ENCODE measurements around the gene OR10A6. TPM values are rescaled to one million over a fixed set of nuclear protein-coding genes. Genes with fewer than 3 reads are reported as not detected.

The OR10A6 gene, protein sequence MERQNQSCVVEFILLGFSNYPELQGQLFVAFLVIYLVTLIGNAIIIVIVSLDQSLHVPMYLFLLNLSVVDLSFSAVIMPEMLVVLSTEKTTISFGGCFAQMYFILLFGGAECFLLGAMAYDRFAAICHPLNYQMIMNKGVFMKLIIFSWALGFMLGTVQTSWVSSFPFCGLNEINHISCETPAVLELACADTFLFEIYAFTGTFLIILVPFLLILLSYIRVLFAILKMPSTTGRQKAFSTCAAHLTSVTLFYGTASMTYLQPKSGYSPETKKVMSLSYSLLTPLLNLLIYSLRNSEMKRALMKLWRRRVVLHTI
- not detected for polyA plus RNA-seq (ENCODE audit: insufficient read length)

DNA sequence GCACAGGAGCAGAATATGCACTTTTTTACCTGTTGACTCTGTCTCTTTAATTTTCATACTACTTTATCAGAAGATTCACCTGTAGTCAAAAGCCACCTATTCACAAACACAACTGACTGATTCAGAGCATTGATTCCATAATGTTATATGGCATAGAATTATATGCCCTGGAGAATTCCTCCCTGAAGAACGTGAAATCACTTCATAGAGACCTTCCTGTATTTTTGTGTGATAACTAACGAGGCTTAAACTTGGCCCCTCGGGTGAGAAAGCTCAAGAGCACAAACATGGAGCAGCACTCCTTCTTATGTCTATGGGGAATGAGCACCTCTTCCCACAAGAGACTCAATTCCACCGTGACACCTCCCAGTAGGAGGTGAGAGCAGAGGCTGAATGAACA lies at the start of gene OR10A6:
OR10A6 (minus strand) TSS at position 101 of the 400 bp plus-strand sequence. CDS start 2,606 bp downstream, outside the sequence.
- no peak for DNase-seq (ENCODE audit: low read depth)

DNA sequence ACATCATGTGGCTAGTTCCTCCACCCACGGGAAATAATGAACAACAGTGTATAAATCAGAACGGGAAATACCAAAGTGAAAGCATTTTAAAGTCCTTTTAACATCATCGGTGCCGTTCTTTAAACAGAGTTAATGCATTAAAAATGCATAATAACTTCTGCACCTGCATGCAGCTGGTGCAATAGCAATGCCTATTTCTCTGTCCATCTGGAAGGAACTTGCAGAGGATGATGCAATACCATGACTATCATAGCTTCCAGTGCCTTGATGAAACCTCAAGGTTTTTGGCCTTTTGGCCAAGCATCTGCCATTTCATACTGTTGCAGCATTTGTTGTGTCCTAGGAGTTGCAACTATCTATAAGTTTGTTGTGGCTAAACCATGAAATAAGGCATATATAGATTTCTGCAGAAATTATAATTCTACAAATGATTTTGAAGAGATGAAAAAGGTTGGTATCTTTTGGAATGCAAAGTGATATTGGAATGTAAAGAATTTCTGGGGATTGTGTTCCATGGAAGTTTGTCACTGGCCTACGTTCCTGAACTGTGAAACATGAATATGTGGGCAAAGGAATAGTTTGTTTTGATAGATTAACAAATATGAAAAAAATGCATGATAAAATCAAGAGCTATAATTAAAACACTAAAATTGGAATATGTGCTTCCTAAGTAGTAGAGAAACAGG lies 46.3 kb upstream of the OR10A6 start:
- no peak for DNase-seq (ENCODE audit: low read depth)

DNA sequence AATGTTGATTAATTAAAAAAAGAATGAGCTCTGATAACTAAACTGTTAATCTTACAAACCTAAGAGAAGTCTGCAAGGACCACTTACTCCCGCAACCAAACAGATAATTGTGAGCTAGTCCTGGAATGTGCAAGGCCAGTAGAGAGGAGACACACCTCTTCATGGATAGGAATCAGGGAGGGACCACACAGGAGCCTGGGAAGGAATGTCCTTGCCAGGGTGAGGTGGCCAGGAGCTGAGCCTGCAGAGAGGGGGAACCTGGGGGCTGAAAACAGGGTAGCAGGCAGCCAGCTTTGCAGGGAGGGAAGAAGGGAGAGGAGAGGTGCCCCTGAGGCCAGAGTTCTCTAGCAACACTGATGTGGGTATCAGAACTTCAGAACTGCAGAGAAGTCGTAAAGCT lies 43.6 kb upstream of the OR10A6 start:
- DNase-seq (ENCODE audit: low read depth) = no peak

DNA sequence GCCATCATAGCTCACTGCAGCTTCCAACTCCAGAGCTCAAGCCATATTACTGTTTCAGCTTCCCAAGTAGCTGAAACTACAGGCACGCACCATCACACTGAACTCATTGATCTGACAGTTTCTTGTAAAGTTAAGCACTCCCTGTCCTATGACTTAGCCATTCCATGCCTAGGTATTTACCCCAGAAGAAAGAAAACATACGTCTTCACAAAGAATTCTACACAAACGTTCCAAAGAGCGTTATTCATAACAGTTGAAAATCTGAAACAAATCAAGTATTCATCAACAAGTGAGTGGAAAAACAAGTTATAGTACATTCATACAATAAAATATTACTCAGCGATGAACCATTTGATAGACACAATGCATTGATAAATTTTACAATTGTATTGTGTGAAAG lies 41.9 kb upstream of the OR10A6 start:
- DNase-seq (ENCODE audit: low read depth) = no peak

DNA sequence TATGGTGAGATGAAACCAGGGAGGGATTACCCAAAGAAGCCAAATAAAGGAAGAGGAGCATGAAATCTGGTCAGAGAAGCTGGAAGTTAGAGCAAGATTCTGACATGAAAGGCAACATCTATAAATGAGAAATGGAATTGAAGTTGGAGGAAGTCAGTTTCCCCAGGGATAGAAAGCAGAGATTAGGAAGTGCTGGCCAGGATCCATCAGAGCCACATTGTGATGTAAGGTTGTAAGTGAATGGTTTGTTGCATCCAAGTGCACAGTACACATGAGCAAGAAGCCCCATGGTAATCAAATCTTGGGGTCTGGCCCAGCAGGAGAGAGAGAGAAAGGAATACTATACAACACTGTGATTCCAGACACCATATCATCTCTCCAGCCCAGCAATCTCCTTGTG lies 40.8 kb upstream of the OR10A6 start:
- DNase-seq (ENCODE audit: low read depth) = no peak

DNA sequence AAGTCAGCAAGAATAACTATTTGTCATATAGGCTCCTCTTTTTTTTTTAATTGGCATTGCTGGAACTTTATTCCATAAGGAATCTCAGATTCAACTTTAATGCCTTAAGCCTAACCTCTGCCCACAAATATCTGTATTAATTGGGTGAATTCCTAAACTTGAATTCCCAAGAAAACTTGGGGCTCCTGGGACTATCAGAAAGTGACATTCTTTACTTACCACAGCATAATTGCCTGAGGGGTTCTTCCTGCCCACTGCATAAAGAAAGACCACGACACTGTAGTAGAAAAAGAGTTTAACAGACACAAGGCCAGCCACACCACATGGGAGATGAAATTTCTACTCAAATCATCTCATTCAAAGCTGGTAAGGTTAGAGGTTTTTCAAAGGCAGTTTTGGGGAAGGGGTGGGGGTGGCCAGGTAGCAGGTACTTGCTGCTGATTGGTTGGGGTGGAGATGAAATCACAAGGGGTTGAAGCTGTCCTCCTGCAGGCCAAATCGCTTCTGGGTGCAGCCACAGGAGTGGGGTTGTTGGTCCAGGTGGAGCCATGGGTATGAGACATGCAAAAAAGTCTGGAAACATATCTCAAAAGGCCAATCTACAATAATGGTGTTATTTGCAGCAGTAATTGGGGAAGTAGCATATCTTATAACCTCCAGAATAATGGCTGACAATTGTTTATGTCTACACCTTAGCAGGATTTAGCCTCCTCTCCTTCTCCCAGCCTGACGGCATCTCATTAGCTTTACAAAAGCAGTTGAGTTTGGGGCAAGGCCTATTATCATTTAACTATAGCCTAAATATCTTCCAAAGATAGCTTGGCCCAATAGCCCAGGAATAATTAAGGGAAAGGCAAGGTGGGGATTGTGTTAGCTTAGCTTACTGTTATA lies 38.9 kb upstream of the OR10A6 start:
- no peak for DNase-seq (ENCODE audit: low read depth)

DNA sequence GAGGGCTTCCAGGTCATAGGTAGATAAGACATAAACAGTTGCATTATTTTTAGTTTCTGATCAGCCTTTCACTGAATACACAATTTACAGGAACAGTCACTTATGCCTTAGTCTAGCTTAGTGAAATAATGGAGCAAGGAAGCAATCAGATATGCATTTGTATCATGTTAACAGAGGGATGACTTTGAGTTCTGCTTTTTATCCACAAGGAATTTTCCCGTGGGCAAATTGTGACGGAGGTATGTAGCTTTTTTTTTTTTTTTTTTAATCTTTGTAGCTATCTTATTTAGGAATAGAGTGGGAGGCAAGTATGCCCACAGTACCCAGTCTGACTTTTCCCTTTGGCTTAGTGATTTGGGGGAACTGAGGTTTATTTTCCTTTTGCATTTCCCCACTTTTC lies 37.6 kb upstream of the OR10A6 start:
- no peak for DNase-seq (ENCODE audit: low read depth)

DNA sequence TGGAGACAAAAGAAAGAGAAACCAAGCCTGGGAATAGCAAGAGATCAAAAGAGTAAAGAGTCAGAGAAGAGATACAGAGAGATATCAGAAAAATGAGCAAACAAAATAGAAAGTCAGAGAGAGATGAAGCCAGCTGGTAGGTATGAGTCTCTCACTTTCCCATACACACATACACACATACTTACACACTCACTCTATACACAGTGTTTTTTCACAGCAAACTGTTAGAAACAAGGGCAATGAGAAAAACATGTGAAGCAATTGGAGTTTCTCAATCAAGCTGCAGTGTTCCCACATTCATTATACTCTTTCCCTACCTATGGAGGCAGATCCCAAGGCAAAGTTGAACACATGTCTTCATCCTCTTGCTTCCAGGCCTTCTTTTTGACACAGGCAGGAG lies 36.8 kb upstream of the OR10A6 start:
- no peak for DNase-seq (ENCODE audit: low read depth)

DNA sequence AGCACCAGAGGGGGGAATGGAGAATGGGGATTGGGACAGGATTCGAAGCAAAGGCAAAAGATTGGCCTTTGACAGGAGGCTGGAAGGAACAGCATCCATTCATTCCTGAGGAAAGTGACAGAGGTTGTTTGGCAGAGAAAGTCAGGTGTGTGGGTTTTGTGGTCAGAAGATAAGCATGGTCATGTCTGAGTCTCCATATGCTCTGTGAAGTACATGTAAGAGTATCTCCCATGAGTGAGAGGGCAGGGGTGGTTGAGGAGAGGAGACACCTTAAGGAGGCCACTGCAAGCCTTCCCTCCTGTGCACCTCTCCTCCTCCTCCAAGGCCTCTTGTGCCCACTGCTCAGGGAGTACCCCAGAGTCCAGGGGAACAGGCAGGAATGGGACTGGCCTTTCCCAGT lies 36.0 kb upstream of the OR10A6 start:
- no peak for DNase-seq (ENCODE audit: low read depth)

DNA sequence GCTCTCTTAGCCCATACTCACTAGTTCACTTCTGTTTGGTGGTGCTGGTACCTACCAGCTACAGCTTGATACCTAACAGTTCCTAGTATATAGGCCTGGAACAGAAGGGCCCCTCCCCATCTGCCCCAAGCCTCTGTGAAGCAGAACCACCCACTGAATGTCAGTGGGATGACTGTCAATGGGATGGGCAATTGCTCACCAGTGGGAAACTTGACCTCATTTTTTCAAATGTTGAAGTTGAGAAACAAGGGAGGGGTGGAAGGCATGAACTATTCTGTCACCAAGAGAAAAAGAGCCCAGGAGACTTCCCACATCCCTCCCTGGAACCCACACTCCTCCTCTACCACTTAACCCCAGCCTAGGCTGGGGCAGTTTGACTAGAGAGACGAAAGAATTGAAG lies 34.3 kb upstream of the OR10A6 start, which contains the start of gene NLRP10:
NLRP10 (minus strand) TSS at position 62 of the 400 bp plus-strand sequence. CDS start 1,952 bp downstream, outside the sequence.
- no peak for DNase-seq (ENCODE audit: low read depth)

DNA sequence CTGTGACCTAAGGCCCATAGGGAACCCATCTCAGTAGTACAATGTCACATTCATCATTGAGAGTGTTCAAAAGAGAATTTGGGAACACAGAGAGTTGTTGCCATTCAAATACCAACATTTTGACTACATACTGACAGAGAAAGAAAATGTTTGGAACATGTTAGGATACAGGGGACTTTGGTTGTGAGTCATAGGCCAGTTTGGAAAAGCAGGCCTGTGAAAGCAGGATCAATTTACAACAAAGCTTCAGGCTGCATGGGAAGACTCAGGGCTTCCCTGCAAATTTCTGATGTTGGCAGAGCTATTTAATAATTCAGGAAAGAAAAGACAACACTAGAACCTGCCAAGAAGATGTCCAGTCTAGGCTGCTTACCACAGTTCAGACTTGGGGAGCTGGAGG lies 33.8 kb upstream of the OR10A6 start:
- no peak for DNase-seq (ENCODE audit: low read depth)

DNA sequence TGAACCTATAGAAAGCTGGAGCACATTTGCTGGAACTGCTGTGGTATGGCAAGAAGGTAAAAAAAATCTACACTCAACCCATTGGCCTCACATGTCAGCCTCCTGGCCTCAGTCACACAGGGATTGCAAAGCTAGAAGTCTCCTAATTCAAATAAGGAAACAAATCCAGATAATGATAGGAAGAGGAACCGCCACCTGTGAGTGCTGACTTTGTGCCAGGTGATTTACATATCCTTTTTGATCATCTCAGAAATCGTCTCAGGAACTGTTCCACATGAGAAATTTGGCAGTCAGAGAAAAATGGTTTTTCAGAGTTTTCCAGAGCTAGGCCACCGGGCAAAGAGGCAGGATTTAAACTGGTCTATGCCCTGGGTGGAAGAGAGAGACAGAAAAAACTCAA lies 33.2 kb upstream of the OR10A6 start:
- no peak for DNase-seq (ENCODE audit: low read depth)

DNA sequence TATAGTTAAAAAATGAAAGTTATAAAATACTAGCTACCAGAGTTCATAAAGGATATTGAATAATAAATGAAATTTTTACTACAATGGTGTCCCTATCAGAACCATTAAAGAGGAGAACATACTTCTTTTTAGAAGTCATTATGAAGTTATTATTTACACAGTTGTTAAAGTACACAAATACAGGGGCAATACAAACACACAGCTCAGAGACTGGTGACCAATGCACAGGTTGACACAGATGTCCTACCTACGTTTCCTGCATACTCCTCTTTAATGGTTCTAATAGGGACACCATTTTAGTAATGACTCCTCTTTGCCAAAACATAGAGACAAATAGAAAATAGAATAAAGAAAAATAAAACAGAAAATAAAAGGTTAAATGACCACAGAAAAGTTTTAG lies 24.1 kb upstream of the OR10A6 start:
- no peak for DNase-seq (ENCODE audit: low read depth)

DNA sequence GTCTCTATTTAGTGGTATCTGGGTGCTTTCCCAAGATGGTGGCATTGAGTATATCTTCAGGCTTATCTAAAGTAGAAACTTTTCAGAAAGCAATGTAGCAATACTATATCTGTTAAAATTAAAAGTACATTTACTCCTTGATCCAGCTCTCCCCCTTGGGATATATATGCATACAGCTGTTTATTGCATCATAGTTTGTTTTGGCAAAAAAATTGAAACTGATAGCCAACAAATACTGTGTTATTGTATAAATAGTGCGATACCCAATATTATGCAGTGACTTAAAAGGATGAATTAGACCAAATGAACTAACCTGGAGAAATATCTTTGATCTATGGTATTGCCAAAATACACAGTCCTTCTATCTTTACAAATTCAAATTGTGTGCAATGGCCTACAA lies 18.9 kb upstream of the OR10A6 start:
- DNase-seq (ENCODE audit: low read depth) = no peak

DNA sequence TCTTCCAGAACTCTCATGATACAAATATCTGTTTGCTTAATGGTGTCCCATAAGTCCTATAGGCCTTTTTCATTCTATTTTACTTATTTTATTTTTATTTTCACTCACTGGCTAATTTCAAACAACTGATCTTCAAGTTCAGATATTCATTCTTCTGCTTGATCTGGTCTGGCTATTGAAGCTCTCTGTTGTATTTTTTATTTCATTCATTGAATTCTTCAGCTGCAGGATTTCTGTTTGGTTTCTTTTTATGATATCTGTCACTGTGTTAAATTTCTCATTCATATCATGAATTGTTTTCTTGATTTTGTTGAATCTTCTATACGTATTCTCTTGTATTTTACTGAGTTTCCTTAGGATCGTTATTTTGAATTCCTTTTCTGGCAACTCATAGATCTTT lies 13.1 kb upstream of the OR10A6 start:
- no peak for DNase-seq (ENCODE audit: low read depth)

DNA sequence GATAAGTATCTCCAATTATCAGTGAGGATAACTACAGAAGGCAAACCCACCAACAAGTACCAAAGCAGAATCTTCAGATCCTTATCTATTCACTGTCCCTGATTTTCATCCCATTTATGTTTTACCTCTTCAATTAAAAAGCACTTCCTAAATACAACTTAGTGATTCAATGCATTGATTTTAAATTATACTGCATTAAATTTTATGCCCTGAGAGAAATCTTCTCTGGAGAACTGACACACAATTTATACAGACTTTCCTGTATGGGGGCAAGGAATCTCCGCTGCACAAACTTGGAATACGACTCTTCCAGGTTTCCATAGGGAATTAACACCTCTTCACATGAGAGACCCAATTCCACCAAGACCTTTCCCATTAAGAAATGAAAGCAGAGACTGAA lies 10.5 kb upstream of the OR10A6 start, which contains the start of gene OR10A3:
OR10A3 (minus strand) TSS at position 101 of the 400 bp plus-strand sequence. CDS start 2,188 bp downstream, outside the sequence.
- DNase-seq (ENCODE audit: low read depth) = no peak

DNA sequence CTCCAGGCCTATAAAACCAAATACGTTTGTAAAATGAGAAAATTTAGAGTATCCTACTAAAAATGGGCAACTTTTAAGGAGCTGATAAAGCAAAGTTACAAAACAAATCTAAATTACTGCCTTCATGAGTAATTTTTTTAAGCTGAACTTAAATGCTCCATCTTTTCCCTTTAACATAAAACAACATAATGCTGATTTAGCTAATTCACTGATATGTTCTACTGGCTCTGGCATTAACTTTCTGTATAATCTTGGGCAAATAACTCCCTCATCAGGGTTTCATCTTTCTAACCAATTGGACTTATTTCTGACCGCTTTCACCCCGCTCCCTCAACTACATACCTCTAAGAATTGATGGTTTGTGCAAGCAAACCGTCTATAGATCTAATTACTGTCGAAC lies 10.1 kb upstream of the OR10A6 start:
- DNase-seq (ENCODE audit: low read depth) = no peak

DNA sequence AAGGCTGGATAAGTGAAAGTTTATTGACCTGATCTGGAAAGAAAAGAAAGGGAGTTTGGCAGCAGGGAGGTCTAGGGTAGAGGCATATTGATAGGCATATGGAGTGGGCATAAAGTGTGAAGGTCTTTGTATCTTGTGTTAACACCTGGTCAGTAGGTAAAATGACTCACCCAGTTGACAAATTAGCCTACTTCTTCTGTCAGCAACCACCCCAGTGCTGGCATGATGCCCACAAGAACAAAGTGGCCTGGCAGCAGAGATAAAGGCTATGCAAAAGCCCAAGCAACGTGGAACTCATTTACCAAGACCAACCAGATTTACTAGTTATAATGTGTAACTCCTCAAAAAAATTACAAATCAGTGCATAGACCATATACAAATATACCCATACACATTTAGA lies 5.5 kb upstream of the OR10A6 start:
- DNase-seq (ENCODE audit: low read depth) = no peak

DNA sequence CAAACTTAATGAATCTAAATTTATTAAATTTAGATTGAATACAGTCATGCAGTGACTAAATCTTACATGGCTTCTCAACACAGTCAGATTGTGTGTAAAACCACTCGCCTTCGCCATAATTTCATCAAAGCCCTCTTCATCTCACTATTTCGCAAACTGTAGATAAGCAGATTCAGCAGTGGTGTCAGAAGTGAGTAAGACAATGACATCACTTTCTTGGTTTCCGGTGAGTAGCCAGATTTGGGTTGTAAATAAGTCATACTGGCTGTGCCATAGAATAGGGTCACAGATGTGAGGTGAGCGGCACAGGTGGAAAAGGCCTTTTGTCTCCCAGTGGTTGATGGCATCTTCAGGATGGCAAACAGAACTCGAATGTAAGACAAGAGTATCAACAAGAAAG lies 3.4 kb downstream of the OR10A6 start:
- no peak for DNase-seq (ENCODE audit: low read depth)

DNA sequence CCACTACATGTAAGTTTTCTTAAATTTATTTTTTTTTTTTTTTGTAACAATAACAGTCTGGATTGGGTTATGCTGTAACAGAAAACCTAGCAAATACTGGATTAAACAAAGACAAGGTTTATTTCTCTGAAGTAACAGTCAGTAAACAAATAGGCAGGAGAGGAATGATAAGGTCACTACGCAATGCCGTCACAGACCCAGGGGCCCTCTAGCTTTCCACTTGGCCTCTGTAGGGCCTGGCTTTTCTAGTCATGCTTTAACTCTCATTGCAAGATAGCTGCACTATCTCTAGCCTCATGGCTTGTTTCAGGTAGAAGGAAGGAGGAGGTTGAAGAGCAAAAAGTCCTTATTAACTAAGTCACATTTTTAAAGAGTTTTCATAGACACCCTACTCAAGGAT lies 6.5 kb downstream of the OR10A6 start:
- no peak for DNase-seq (ENCODE audit: low read depth)

DNA sequence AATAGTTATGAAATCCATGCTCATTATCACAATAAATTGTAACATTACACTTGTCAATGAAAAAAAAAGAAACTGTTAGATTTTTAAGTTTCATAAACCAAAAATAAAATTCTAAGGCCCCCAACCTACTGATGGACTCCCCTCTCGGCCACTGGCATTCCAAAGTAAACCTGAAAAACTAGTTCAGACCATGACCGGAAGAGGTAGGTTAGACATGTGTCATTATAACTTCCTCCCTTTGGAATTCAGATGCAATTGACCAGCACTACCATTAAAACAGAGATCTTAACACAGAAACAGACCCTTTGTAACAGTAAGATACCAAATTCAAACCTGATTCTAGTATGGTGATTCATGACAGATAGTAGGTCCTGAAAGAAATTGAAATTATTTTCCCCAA lies 12.9 kb downstream of the OR10A6 start:
- DNase-seq (ENCODE audit: low read depth) = no peak

DNA sequence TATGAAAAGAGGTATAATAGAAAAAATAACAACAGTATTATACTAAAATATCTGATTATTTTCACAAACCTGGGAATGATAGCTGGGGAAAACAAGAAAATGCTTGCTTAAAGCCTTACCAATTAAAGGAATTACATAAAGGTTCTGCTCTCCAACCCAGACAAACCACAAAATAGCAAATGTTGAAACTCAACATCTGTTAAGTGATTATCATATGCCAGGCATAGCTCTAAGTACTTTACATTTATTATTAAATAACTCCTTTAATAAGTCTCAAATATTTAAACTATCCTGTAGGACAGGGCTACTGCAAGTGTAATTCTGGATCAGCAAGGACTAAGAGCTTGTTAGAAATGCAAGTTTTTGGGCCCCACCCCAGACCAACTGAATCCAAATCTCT lies 20.1 kb downstream of the OR10A6 start:
- no peak for DNase-seq (ENCODE audit: low read depth)

Data from forelimb muscle (tissue), 1 donor.